ENCODE results near the gene HS3ST5. TPM values are rescaled to one million over a fixed set of nuclear protein-coding genes. Genes with fewer than 3 reads are reported as not detected.

HS3ST5 gene
- total RNA-seq, 1 donor from 2014 or later, result 3.6 TPM

- DNase-seq (ENCODE audit: extremely low spot score, unreplicated experiment), result no peak
- TF ChIP-seq CTCF (conservative IDR thresholded peaks at IDR 0.05), result no peak
- peaks cover 10% of the 10 kb centered on the region for H3K9me3 Mint-ChIP-seq
- no peaks in the 10 kb centered on the region for H3K27me3 Mint-ChIP-seq
- peaks cover 11% of the 10 kb centered on the region for H3K36me3 Mint-ChIP-seq
- no peak overlapping the region for H3K4me3 Mint-ChIP-seq
- peak overlapping the region; percentile 27 for H3K27ac Mint-ChIP-seq
- H3K4me1 Mint-ChIP-seq (ENCODE audit: unreplicated experiment), result peaks cover 17% of the 10 kb centered on the region
These were observed 200.6 kb downstream of the HS3ST5 start for GRCh38 chr6:114142258-114142657.

- no peak overlapping the region for H3K4me3 Mint-ChIP-seq
- no peak for TF ChIP-seq CTCF (conservative IDR thresholded peaks at IDR 0.05)
- peaks cover 3% of the 10 kb centered on the region for H3K9me3 Mint-ChIP-seq
- H3K27me3 Mint-ChIP-seq, result no peaks in the 10 kb centered on the region
- H3K36me3 Mint-ChIP-seq, result peaks cover 3% of the 10 kb centered on the region
- H3K27ac Mint-ChIP-seq, result no peak overlapping the region
- no peak for DNase-seq (ENCODE audit: extremely low spot score, unreplicated experiment)
- H3K4me1 Mint-ChIP-seq (ENCODE audit: unreplicated experiment), result peaks cover 20% of the 10 kb centered on the region
These were observed 202.4 kb downstream of the HS3ST5 start for GRCh38 chr6:114140416-114140815.

GRCh38 chr6:114138577-114139248, 204.1 kb downstream of the HS3ST5 start:
- Mint-ChIP-seq H3K9me3 (no peaks in the 10 kb centered on the region), H3K27me3 (no peaks in the 10 kb centered on the region), H3K36me3 (no peaks in the 10 kb centered on the region), H3K4me1 (ENCODE audit: unreplicated experiment) (peaks cover 19% of the 10 kb centered on the region), H3K27ac (no peak overlapping the region), H3K4me3 (no peak overlapping the region)
- no peak for TF ChIP-seq CTCF (conservative IDR thresholded peaks at IDR 0.05)
- DNase-seq (ENCODE audit: extremely low spot score, unreplicated experiment), result no peak

GRCh38 chr6:114135363-114135971, 207.4 kb downstream of the HS3ST5 start:
- no peak for DNase-seq (ENCODE audit: extremely low spot score, unreplicated experiment)
- Mint-ChIP-seq H3K36me3 (no peaks in the 10 kb centered on the region), H3K4me1 (ENCODE audit: unreplicated experiment) (peaks cover 19% of the 10 kb centered on the region), H3K9me3 (no peaks in the 10 kb centered on the region), H3K4me3 (peak overlapping the region; percentile 5), H3K27me3 (no peaks in the 10 kb centered on the region), H3K27ac (peak overlapping the region; percentile 12)
- TF ChIP-seq CTCF (conservative IDR thresholded peaks at IDR 0.05), result no peak

GRCh38 chr6:114133816-114134215, 209.0 kb downstream of the HS3ST5 start:
- no peak for TF ChIP-seq CTCF (conservative IDR thresholded peaks at IDR 0.05)
- Mint-ChIP-seq H3K36me3 (no peaks in the 10 kb centered on the region), H3K4me1 (ENCODE audit: unreplicated experiment) (peaks cover 17% of the 10 kb centered on the region), H3K27ac (no peak overlapping the region), H3K4me3 (no peak overlapping the region), H3K9me3 (no peaks in the 10 kb centered on the region), H3K27me3 (no peaks in the 10 kb centered on the region)
- no peak for DNase-seq (ENCODE audit: extremely low spot score, unreplicated experiment)

Data from type B pancreatic cell (in vitro differentiated cells).